GM19239 (cell line): Measurements from ENCODE around the gene PMF1.
"Not testable (repeated sequence)": the region's sequence is repeated elsewhere in the genome, so short reads cannot be mapped to it uniquely, and the experiment has no call there.

ENCODE experiments used
- DNase-seq: peaks from one replicate; pipeline ENCODE4 v3.0.0; 2011; ENCODE audit warnings: low spot score; ENCODE audit not compliant: insufficient read length
- FAIRE-seq: peaks from 2 replicates; lab custom pipeline; 2011; peaks lifted over from hg19 to GRCh38; lab: Jason Lieb, UNC

PMF1 gene

DNA sequence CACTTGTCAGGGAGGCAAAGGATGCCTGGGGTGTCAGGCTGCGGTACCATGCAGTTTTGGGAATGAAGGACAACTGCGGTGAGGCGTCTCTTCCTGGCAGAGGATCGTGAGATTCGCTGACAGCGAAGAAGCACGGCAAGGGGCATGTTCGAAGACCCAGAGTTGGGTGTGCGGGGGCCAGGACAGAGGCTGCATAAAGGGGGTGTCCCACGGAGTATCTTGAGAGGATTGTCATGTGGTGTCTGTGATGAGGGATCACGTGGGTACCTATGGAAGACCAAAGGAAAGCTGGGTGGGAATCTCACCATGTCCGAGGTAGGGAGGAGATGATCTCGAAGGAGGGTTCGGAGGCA, 18.5 kb upstream of the PMF1 start:
- DNase-seq: no peak

DNA sequence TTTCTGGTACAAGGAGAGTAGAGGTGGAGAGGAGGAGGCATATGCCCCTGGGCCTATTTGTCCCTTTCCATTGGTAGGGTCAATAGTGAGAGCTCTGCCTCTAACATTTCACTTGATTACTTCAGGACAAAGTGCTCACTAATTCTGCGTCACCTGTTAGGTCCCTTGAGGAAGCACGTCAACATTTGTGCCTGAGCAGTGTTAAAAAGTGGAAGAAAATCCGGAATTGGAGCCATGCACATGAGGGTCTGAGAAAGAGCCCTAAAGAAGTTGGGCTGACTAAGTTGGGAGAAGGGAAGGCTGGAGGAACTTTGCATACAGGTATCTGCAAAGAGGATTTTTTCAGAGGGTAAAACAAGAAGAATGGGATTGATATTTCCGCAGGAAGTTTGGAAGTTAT, 17.0 kb upstream of the PMF1 start:
- DNase-seq: no peak
- FAIRE-seq: no peak

More for the DNA sequence above, 18.5 kb upstream of the PMF1 start:
- FAIRE-seq: no peak

DNA sequence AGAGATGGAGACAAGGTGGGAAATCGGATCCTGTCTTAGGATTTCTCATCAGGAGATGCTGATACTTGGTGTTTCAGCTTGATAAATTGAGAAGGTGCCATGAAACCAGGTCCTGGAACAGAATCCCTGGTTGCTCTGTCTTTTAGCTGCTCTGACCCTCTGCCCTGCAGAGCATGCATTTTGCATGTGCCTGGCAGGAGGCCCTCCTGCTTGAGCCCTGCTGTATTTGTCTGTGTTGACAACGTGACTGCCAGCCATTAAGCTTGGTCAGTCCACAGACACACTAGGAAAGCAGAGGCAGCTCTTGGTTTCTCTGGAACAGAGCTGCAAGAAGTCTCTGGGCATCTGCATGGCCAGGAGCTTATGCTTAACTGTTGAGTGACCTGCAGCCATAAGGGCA, 16.4 kb upstream of the PMF1 start:
- FAIRE-seq (no peak), DNase-seq (no peak)

DNA sequence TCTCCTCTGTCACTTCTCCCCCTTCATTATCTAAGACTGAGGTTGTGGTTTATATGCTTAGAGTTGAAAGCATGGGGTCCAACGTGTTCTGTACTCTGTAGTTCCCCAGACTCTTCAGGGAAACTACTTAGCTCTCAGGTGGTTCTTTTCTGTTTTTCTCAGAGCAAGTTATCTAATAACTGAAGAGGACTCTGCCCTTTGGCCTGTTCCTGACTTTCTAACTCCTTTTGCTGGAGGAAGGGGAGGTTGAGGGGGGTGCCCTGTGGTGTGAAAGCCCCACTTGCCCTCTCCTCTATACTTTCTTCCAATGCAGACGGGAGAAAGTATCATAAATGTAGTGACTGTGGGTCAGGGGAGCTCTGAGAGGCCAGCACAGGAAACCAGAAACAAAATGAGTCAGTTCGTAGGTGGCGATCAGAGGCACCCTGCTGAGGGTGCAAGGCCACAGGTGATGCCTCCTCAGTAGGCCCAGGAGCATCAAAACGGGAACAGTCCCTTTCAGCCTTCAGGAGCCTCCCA, 13.9 kb upstream of the PMF1 start:
- DNase-seq (no peak), FAIRE-seq (peak; percentile 78)

DNA sequence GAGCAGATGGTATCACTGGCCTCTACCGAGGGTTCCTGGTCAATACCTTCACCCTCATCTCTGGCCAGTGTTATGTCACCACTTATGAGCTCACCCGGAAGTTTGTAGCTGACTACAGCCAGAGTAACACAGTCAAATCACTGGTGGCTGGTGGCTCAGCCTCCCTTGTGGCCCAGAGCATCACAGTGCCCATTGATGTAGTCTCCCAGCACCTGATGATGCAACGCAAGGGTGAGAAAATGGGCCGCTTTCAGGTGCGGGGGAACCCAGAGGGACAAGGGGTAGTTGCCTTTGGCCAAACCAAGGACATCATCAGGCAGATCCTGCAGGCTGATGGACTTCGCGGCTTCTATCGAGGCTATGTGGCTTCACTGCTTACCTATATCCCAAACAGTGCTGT, 12.8 kb upstream of the PMF1 start:
- FAIRE-seq: no peak
- no peak for DNase-seq

DNA sequence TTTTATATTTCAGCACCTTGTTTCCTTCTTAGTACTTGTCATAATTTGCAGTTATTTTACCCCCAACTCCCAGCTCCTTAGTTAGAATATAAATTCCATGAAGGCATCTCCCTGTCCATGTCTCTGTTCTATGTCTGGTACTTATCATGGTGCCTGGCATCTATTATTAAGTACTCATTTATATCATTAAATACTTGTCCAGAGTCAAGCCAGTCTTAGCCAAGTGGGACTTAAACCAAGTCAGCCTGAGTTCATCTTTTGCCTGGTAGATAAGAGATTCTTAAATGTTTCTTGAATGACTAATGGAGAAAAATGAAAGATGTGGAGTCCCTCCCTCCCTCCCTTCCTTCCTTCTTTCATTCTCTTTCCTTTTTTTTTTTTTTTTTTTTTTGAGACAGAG, 9.5 kb upstream of the PMF1 start:
- no peak for DNase-seq
- no peak for FAIRE-seq

DNA sequence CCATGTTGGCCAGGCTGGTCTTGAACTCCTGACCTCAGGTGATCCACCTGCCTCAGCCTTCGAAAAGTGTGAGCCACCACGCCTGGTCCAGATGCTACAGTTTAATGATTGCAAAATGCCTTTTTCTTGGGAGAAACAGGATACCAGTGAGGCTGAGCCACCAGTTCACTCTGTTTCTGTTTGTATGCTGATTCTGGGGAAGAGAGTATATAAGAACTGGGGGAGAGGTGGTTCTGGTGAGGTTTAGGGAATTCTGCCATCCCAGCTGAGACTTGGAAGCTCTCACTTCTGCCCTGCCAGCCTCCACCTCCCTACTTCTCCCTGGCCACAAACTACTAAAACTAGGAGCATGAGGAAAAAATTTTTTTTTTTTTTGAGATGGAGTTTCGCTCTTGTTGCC, 8.1 kb upstream of the PMF1 start:
- no peak for FAIRE-seq
- DNase-seq: no peak

DNA sequence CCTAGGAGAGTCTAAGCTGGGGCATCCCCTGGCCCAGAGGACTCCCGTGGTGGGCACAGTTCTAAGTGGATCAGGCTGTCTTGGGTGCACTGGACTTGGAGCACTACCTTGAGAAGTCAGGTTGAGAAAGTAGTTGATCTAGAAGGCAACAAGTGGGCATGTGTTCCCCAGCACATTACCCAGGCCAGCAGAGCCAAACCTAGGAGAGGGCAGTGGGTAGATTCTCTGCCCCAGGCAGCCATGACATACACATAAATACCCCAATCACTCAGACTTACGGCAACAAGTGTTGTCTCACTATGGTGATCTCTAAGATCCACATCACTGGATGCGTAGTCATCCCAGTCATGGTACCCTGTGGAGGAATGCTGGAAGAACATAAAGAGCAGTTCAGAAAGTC, 1.6 kb upstream of the PMF1 start:
- FAIRE-seq: no peak
- DNase-seq: no peak

DNA sequence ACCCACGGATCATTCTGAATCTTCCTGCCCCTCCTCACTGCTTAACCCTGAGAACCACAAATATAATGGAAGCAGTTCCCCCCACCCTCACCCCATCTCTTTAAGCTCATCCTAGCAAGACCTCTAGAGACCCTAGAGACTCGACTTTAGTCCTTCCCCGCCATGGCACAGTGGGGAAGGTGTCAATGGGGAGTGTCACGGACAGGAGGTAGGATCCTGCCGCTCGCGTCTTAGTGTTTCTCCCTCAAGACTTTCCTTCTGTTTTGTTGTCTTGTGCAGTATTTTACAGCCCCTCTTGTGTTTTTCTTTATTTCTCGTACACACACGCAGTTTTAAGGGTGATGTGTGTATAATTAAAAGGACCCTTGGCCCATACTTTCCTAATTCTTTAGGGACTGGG, 677 bp upstream of the PMF1 start:
- FAIRE-seq: no peak
- DNase-seq: no peak

DNA sequence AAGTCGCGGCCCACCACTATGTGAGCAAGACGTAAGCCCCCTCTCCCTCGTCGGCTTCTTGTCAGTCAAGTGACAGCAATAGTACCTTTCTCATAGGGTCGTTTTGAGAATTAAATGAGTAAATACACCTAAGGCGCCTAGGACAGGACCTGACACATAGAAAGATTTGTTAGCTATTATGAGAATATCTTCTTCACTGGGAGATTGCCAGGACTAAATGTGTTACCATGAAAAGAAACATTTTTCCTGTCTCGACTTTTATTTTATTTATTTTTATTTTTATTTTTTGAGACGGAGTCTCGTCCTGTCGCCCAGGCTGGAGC, 798 bp downstream of the PMF1 start:
- FAIRE-seq (no peak), DNase-seq (no peak)

DNA sequence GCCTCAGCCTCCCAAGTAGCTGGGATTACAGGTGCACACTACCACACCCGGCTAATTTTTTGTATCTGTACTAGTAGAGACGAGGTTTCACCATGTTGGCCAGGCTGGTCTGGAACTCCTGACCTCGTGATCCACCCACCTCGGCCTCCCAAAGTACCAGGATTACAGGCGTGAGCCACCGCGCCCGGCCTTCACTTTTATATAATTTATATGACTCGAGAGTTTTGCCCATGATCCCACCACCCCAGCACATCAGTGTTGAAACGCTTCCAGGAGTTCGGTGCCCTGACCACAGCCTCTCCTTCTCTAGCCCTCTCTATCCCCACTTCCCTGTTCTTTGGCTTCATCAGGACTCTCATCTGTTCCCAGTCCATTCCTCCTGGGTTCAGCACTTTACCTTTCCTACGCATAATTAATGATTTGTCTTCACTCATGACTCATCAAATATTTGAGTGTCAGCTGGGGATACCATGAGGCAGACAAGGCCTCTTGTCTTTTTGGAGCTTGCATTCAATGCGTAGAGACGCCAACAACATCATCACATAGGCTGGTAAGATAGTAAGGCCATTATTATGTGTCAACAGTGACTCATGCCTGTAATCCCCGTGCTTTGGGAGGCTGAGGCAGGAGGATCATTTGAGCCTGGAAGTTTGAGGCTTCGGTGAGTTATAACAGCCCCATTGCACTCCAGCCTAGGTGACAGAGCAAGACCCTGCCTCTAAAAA, 1.4 kb downstream of the PMF1 start:
- DNase-seq (no peak), FAIRE-seq (no peak)

DNA sequence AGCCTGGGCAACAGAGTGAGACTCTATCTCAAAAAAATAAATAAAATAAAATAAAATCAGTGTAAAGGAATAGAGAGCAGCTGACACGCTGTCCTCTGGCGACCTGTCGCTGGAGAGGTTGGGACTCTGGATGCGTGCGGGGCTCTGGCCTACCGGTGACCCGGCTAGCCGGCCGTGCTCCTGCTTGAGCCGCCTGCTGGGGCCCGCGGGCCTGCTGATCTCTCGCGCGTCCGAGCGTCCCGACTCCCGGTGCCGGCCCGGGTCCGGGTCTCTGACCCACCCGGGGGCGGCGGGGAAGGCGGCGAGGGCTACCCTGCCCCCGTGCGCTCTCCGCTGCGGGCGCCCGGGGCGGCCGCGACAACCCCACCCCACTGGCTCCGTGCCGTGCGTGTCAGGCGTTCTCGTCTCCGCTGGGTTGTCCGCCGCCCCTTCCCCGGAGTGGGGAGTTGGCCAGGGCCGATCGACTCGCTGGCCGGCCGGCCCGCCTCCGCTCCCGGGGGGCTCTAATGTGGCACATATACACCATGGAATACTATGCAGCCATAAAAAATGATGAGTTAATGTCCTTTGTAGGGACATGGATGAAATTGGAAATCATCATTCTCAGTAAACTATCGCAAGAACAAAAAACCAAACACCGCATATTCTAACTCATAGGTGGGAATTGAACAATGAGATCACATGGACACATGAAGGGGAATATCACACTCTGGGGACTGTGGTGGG, 3.7 kb downstream of the PMF1 start:
- peak; percentile 99 for FAIRE-seq
- not testable (repeated sequence) for DNase-seq

DNA sequence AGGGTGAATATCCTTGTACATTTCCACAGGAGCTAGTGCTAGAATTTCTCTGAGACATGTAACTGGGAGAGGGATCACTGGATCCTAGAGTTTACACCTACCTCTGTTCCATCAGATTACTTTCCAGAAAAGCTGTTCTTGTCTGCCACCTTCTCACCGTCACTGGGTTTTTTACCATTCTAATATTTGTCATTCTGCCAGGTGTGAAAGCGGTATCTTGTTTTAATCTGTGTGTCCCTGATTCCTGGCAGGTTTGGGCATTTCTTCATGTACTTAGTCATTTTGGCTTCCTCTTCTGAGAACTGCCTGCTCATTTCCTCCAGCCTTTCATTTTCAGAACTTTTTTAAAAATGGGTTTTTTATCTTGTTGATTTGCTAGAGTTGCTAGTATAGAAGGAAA, 5.1 kb downstream of the PMF1 start:
- DNase-seq (peak; percentile 44), FAIRE-seq (no peak)

DNA sequence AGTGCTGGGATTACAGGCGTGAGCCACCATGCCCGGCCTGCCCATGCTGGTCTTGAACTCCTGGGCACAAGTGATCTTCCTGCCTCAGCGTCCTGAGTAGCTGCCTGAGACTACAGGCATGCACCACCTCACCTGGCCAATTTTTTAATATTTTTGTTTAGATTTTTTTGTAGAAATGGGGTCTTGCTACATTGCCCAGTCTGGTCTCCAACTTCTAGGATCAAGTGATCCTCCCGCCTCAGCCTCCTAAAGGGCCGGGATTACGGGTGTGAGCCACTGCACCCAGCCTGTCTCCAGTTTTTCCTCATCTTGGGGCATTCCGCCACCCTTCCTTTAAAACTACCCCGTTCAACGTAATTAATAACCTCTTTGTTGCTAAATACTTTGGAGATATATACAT, 7.4 kb downstream of the PMF1 start:
- FAIRE-seq (no peak), DNase-seq (no peak)

DNA sequence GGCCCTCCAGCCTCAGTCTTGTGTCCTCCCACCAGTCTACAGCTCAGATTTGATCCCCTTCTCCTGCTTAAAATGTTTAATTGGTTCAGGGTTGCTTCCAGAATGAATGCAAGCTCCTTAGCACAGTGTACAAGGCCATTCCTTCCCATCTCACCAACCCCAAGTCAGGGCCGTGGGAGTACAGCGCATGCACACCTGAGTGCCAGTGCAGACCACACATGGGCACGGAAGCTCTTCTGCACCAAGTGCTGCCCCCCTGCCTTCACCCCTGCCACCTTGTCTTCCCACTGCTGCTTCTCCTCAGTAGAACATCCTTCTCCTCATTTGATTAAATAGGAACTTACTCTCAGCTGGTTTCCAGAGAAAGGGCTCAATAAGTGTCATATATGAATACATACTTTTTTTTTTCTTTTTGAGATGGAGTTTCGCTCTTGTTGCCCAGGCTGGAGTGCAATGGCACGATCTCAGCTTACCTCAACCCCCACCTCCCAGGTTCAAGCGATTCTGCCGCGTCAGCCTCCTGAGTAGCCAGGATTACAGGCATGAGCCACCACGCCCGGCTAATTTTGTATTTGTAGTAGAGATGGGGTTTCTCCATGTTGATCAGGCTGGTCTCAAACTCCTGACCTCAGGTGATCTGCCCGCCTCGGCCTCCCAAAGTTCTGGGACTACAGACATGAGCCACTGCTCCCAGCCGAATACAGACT, 9.3 kb downstream of the PMF1 start:
- FAIRE-seq: no peak
- no peak for DNase-seq

DNA sequence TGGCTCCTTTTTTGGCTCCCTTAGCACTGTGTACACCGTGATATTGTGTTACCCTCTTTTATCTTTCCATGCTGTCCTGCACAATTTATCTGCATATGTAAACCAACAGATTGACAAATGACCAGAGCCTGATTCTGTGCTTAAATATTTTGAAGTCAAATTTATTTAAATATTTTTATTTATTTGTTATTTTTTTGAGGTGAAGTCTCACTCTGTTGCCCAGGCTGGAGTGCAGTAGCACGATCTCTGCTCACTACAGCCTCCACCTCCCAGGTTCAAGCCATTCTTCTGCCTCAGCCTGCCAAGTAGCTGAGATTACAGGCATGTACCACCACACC, 12.8 kb downstream of the PMF1 start:
- DNase-seq (no peak), FAIRE-seq (no peak)

DNA sequence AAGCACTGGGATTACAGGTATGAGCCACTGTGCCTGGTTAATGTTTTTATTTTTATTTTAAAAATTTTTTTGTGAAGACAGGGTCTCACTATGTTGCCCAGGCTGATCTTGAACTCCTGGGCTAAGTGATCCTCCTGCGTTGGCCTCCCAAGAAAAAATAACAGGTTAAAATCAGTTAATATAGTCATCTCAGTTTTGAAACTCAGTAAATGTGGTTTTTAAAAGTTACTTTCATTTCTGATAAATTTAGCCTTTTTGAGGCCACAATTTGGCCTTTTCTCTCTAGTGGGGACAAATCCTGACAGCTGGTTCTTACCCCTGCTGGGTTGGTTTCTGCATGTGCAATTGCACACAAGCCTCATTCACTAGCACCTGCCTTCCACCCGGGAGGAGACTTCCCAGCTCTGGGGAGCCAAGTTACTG, 13.3 kb downstream of the PMF1 start:
- FAIRE-seq: peak; percentile 79
- DNase-seq: peak; percentile 79

DNA sequence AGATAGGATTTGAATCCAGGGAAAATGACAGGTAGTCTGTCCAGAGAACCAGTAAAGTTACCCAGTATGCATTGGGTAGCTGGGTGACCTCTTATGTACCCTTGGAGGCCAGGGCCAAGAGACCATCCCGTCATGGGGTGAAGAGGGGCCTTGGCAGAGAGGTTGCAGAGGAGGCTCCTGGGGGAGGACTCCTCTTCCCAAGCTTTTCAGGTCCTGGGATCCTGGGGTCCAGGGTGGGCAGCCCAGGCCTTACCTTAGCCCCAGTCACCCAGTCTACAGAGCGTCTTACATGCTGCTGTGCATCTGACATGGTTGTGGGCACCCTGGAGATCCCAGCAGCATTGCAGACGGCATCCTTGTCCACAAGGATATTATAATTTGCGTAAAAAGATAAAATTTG, 14.0 kb downstream of the PMF1 start:
- no peak for FAIRE-seq
- DNase-seq: no peak

DNA sequence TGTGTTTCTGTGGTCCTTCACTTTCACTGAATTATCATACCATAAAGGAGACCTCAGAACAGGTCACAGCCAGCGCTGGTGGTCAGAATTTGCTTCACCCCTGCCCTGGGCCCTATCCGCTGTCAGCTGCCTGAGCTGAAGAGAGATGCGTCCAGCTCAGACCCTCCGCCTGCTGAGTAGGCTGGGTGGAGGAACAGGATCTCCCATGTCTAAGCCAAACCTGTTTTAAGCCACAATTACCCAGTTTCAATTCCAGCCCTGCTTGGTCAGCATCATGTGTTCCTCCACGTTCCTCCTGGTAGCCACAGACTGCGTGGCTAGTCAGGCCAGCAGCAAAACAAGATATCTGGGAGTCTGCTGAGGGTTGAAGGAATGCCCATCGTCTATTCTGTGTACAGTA, 15.7 kb downstream of the PMF1 start:
- DNase-seq (no peak), FAIRE-seq (no peak)

DNA sequence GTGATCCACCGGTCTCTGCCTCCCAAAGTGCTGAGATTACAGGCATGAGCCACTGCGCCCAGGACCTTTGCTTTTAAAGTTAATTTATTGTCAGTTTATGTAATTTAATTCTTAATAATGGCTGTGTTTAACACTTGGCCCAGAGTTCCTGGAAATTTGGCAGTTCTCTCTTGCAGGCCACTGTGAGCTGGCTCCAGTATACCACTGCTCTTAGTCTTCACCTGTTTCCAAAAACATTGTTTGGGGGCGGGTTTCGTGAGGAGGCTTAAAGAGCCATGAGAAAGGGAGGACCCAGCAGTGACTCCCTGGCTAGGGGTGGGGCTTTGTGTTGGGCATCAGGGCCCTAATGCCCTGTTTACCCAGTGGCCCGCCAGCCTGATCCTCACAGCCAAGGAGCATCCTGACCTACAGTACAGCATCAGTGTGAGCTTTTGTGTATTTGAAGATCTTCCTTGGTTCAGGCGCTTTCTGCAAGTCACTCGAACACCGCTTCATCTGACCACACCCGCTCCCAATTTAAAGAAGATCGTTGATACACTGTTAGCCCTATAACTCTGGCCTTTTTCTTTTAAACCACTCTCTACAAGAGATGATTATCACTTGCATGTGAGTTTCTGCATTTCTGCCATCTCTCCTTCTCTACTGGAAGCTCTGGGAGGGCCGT, 17.1 kb downstream of the PMF1 start:
- no peak for FAIRE-seq
- no peak for DNase-seq

DNA sequence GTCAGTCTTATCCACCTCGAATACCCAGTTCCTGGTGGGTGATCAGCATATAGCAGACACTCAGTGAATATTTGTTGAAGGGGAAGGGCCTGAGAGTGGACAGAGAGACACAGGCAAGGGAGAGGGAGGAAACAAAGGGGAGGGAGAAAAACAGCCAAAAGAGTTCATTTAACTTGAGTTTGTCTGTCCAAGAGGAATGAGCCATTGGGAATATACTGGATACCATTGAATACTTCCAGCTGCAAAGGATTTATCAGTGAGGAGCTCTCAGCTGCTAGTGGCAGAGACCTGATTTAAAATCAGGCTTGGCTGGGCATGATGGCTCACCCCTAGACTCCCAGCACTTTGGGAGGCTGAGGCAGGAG, 17.6 kb downstream of the PMF1 start:
- no peak for DNase-seq
- FAIRE-seq: no peak
